ENCODE measurements around the gene ITGA11.

Gene ITGA11

GRCh38 chr15:68265081-68265480 lies 166.9 kb downstream of the ITGA11 start:
- DNase-seq (ENCODE audit: low read depth) = no peak

- DNase-seq (ENCODE audit: low read depth) = no peak
Observed at GRCh38 chr15:68264282-68264681, 167.7 kb downstream of the ITGA11 start.

- no peak for DNase-seq (ENCODE audit: low read depth)
Observed at GRCh38 chr15:68262514-68263356, 169.2 kb downstream of the ITGA11 start.

GRCh38 chr15:68261980-68262379 lies 170.0 kb downstream of the ITGA11 start:
- DNase-seq (ENCODE audit: low read depth) = no peak

- DNase-seq (ENCODE audit: low read depth) = no peak
Observed at GRCh38 chr15:68261241-68261640, 170.7 kb downstream of the ITGA11 start.

- DNase-seq (ENCODE audit: low read depth) = no peak
Observed at GRCh38 chr15:68259883-68260282, 172.1 kb downstream of the ITGA11 start.

- no peak for DNase-seq (ENCODE audit: low read depth)
Observed at GRCh38 chr15:68258692-68259091, 173.3 kb downstream of the ITGA11 start.

- peak; percentile 53 for DNase-seq (ENCODE audit: low read depth)
Observed at GRCh38 chr15:68256675-68257450, 175.1 kb downstream of the ITGA11 start.

GRCh38 chr15:68252925-68253534 lies 178.9 kb downstream of the ITGA11 start:
- no peak for DNase-seq (ENCODE audit: low read depth)

- DNase-seq (ENCODE audit: low read depth) = no peak
Observed at GRCh38 chr15:68249058-68249713, 182.8 kb downstream of the ITGA11 start.

Measured in stimulated activated CD8-positive, alpha-beta memory T cell treated with anti-CD3 and anti-CD28 coated beads, Interleukin-12 subunit alpha, Interleukin-12 subunit beta, amount 100 ng/mL, for 4 hours (primary cell).